ENCODE measurements around the gene DENND2D. TPM values are rescaled to one million over a fixed set of nuclear protein-coding genes. Genes with fewer than 3 reads are reported as not detected.

DENND2D gene
- total RNA-seq, 1 experiment from 2014 or later: 0.11 TPM

DNA sequence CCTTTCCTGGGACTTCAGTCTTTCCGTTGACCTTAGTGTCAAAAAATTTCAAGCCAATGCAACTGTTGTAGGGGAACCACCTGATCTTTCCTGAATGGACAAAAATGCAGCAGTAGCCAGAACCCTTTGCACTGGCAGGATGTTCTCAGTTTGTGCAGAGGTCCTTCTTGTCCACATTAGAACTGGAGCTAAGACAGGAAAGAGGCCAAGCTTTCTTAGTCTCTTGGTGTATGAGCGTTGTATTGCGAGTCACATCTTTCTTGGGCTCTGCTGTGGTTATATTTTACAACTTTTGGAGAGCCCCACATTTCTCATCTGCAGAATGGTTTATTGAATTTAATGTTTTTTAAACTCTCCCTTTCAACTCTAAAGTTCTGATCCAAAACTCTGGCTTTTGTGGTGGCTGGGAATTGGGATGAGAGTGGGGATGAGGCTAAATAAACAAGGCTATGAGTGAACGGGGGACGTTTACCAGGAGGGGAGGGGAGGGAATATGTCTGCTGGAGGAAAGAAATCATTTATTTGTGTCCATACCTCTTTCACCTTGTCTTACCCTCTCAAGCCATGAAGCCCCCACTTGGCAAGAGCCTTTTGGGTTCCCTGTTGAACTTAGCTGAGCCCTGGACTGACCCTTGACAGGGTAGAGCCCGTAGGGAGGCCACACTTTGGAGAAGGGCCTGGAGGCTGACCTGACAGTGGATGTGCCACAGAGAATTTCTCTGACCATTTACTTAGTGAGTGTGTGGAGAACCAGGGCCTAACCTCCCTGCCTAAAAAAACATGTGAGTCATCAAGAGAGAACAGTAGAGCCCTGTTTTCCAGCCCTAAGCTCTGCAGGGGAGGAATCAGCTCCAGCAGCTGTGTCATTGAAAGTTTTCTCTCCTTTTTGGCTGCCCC lies 27.7 kb upstream of the DENND2D start:
- Histone ChIP-seq H2BK5ac (ENCODE audit: insufficient read length, low read length) (no peak overlapping the region), H3K4me1 (ENCODE audit: insufficient read depth, low read length) (peaks cover 2% of the 10 kb centered on the region), H3K14ac (ENCODE audit: insufficient read depth, low read length) (no peak overlapping the region), H3K4me2 (ENCODE audit: insufficient read depth, insufficient read length, low read length) (no peak overlapping the region), H3K56ac (ENCODE audit: insufficient read length, low read depth, low read length) (no peak overlapping the region), H2BK12ac (ENCODE audit: insufficient read length, low read depth, low read length) (no peak overlapping the region), H2BK20ac (ENCODE audit: low read depth, low read length, poor library complexity, severe bottlenecking) (no peak overlapping the region), H3K9me3 (ENCODE audit: control insufficient read depth, low read depth, low read length) (no peaks in the 10 kb centered on the region), H3K18ac (ENCODE audit: insufficient read length, low read depth, low read length) (no peak overlapping the region), H3K79me1 (ENCODE audit: insufficient read depth, low read depth, low read length, poor library complexity, severe bottlenecking) (no peaks in the 10 kb centered on the region), H3K23ac (ENCODE audit: insufficient read length, low read depth, low read length) (no peak overlapping the region), H3K27me3 (ENCODE audit: insufficient read depth, low read length) (no peaks in the 10 kb centered on the region), H2AK5ac (ENCODE audit: insufficient read length, low read length) (no peak overlapping the region), H2AFZ (ENCODE audit: low read length) (no peak overlapping the region), H4K5ac (ENCODE audit: insufficient read length, low read depth, low read length) (no peak overlapping the region), H4K91ac (ENCODE audit: insufficient read length, low read depth, low read length) (no peak overlapping the region), H3K4ac (ENCODE audit: low read depth, low read length) (no peak overlapping the region), H3T11ph (ENCODE audit: low read length) (no peak overlapping the region), H2BK15ac (ENCODE audit: low read depth, low read length) (no peak overlapping the region), H4K20me1 (ENCODE audit: control insufficient read depth, insufficient read depth, insufficient read length) (no peaks in the 10 kb centered on the region), H3K23me2 (ENCODE audit: insufficient read length, low read depth, low read length, poor library complexity, severe bottlenecking) (no peaks in the 10 kb centered on the region), H3K79me2 (ENCODE audit: insufficient read depth, low read length) (no peaks in the 10 kb centered on the region), H2BK120ac (ENCODE audit: low read depth, low read length, poor library complexity, severe bottlenecking) (no peak overlapping the region), H3K9ac (ENCODE audit: extremely low read depth, insufficient read length, low read length) (no peak overlapping the region), H3K27ac (ENCODE audit: insufficient read length, low read depth, low read length) (no peak overlapping the region), H4K8ac (replicated peaks; ENCODE audit: insufficient read length, low read depth, low read length) (no peak overlapping the region)
- no peaks in the 10 kb centered on the region for H3K9me3 Mint-ChIP-seq
- H3K4me1 Mint-ChIP-seq: peaks cover 18 to 26% of the 10 kb centered on the region in 2 experiments
- peaks cover 18% of the 10 kb centered on the region for H3K27me3 Mint-ChIP-seq (ENCODE audit: low read depth)
- no CpG with 5 or more reads among the region's 6 CpGs for WGBS (ENCODE audit: extremely low coverage, insufficient read length, low lambda C conversion rate)
- TF ChIP-seq CTCF (conservative IDR thresholded peaks at IDR 0.05): no peak
- no peak overlapping the region for H3K4me3 Mint-ChIP-seq
- DNase-seq: no peak
- H3K36me3 Mint-ChIP-seq (ENCODE audit: insufficient read depth in 1 of 3, low read depth in 3 of 3): no peaks in the 10 kb centered on the region; a peak in 1 of 7 replicates
- H3K27ac Mint-ChIP-seq: no peak overlapping the region

Measured in H9 (cell line).